NCI-H1092 (cell line): ENCODE data around the gene NFYC.

Experiments
- DNase-seq: peaks from one replicate; lab custom pipeline; 2025; lab: John Stamatoyannopoulos, UW

Gene NFYC

GRCh38 chr1:40760984-40761383 lies 69.5 kb downstream of the NFYC start:
- no peak for DNase-seq

- DNase-seq: no peak
Observed at GRCh38 chr1:40762144-40762923, 70.8 kb downstream of the NFYC start.

GRCh38 chr1:40763742-40764532 lies 72.4 kb downstream of the NFYC start:
- no peak for DNase-seq

GRCh38 chr1:40764981-40765380 lies 73.5 kb downstream of the NFYC start:
- DNase-seq: no peak

GRCh38 chr1:40766017-40766416 lies 74.5 kb downstream of the NFYC start:
- no peak for DNase-seq

- DNase-seq: no peak
Observed at GRCh38 chr1:40766560-40766959, 75.1 kb downstream of the NFYC start.

GRCh38 chr1:40768146-40768990 lies 76.9 kb downstream of the NFYC start:
- no peak for DNase-seq

GRCh38 chr1:40769815-40770214 lies 78.3 kb downstream of the NFYC start:
- DNase-seq: no peak

GRCh38 chr1:40770296-40771070 lies 79.0 kb downstream of the NFYC start:
- no peak for DNase-seq

GRCh38 chr1:40772146-40772955 lies 80.8 kb downstream of the NFYC start:
- DNase-seq: no peak

GRCh38 chr1:40773748-40774265 lies 82.3 kb downstream of the NFYC start:
- DNase-seq: no peak

- no peak for DNase-seq
Observed at GRCh38 chr1:40774266-40774998, 82.9 kb downstream of the NFYC start.

GRCh38 chr1:40776236-40777072 lies 85.0 kb downstream of the NFYC start:
- DNase-seq: no peak

GRCh38 chr1:40777224-40777970 lies 85.9 kb downstream of the NFYC start:
- DNase-seq: no peak

GRCh38 chr1:40780678-40781607 lies 89.4 kb downstream of the NFYC start:
- DNase-seq: no peak

GRCh38 chr1:40781608-40781971 lies 90.1 kb downstream of the NFYC start:
- DNase-seq: no peak

- peak; percentile 10 for DNase-seq
Observed at GRCh38 chr1:40782371-40782956, 91.0 kb downstream of the NFYC start.
